Right renal cortex interstitium (tissue), 3 donors: ENCODE measurements around the gene SPON2. TPM values are rescaled to one million over a fixed set of nuclear protein-coding genes. Genes with fewer than 3 reads are reported as not detected.

Experiments
- DNase-seq, 3 donors: peaks; one replicate each; pipeline ENCODE4 v3.0.0-alpha.2; 2013; ENCODE audit warnings: low read depth in 3 of 3, low spot score in 2 of 3
- polyA plus RNA-seq, 3 donors: library from polyadenylated mRNA; unstranded; fragments of 120-200 nt; gene quantifications; one replicate each; pipeline ENCODE4 v1.2.1, GENCODE V29; 2013; ENCODE audit not compliant: insufficient read length in 3 of 3

The SPON2 gene
- polyA plus RNA-seq, result 1 to 10 TPM; 5.8 to 8.1 (median 6.9) TPM

DNA sequence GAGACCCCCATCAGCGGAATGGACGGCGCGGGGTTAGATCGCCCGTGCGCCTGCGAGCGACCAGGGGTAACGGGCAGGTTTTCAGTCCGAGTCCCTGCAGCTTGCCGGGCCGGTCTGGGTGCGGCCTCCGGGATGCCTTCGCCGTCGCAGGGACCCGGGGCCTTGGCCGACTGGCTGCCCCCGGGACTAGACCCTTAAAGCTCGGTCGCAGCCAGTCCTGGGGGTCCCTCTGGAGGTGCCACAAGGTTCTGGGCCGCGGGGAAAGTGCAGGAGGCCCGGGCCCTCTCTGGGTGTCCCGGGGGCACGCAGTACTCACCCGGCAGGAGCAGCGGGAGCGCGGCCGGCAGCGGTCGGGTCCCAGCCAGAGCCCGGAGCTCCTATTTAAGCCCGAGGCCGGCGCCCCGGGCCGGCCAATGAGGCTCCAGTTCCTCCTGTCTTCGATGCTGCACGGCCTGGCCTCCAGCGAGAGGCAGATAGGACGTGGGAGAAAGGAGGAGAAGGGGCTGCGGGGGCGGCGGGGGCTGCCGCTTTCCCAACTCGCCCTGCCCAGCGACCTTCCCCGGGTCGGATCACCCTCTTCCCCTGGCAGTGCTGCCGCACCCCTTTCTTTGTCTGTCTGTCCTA lies at the start of gene SPON2:
TSS of gene SPON2 (minus strand) at position 356 of the 624 bp plus-strand sequence.
- DNase-seq, result no peak

DNA sequence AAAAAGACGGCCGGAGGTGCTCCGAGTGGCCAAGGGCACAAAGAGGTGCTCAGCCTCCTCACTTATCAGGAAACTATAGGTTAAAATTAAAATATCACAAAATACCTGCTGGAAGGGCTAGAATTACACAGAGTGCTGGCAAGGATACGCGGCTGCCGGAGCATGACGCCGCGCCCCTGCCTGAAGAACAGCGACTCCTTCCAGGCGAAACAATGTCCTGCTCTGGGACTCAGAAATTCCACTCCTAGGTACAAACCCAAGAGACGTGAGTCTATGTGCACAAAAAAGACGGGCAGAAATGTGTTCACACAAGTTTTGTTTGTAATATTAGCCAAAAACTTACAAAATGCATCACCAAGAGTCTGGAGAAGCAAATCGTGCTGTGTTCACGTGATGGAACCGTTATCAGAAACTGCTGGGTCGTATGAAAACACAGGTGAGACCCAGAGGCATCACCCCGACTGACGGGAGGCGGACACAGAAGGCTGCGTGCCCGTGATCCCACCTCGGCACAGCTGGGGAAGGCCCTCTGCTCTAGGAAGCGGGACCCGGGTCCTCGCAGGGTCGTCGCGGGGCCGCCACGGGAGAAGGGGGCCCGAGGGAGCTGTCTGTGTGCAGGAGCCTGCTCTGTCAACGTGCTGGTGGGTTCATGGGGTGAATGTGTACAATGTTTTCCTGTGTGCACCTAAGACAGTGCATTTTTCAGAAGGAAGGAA lies 48.9 kb upstream of the SPON2 start:
- no peak for DNase-seq

DNA sequence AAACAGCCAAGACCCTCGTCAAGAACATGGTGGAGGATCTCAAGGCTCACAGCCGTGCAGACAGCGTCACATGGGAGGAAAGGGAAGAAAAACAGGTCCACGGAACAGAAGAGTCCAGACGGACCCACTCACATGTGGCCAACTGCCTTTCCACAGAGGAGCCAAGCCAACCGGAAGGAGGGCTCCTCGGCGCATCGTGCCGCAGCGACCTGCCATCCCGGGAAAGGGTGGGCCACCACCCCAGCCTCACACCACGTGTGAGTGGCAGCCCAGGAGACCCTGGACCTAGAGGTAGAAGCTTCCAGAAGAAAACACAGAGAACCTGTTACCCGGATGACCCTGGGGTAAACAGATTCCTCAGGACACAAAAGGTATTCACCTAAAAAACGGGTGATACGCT lies 48.2 kb upstream of the SPON2 start:
- DNase-seq, result no peak

DNA sequence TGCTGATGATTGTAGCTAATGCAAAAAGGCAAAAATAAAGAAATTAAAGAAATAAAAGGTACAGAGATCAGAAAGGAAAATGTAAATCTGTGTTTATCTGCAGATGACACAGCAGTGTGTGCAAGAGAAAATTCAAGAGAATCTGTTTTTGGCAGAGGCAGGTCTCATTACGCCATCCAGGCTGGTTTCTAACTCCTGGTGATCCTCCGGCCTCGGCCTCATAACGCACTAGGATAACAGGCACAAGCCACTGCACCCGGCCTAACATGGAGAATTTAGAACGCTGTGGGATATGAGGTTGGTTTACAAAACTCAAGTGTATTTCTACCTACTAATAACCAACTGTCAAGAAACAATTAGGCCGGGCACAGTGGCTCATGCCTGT lies 47.2 kb upstream of the SPON2 start:
- no peak for DNase-seq

DNA sequence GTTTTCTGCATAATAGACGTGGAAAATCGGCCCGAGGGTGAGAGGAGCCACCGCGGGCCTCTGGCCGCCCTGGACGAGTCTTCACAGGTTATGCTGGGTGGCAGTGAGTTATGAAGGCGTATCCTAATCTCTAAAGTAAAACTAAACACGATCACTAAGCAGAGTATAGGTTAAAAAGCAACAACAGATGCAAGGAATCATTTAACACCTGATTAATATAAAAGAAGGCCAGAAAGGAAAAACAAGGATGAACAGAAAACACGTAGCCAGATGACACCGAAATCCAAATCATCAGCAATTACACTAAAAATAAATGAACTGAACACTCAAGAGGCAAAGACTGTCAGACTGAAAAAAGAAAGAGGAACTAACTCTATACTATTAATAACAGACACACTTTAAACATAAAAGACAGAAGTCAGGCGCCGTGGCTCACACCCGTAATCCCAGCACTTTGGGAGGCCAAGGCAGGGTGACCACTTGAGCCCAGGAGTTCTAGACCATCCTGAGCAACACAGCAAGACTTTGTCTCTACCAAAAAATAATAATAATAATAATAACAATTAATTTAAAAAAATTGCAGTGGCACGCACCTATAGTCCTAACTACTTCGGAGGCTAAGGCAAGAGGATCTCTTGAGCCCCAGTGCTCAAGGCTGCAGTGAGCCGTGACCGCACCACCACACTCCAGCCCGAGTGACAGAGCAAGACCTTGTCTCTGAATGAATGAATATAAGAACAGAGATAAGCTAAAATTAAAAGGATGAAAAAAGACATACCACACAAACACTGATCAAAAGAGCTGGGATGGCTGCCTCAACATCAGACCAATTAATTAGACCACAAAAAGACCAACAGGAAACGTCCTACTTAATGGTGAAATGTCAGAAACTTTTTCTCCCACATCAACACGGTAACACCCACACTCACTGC lies 46.5 kb upstream of the SPON2 start:
- no peak for DNase-seq

DNA sequence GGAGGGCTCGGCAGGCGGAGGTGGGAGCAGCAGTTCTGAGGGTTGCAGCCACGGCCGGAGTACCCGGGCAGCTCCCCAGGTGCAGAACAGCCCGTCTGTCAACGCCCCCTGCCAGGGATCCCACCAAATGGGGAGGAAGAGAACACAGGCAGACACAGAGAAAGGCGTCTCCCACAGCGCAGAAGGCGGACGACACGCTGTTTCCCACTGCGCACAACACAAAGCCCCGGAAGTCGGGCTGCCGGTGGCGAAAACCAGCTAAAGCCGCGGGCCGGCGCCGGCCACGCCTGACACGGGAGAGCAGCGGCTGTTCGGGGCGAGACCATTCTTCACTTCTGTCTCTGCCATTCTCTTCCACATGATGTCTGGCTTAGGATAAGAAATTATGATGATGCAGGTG lies 45.0 kb upstream of the SPON2 start:
- DNase-seq, result no peak

DNA sequence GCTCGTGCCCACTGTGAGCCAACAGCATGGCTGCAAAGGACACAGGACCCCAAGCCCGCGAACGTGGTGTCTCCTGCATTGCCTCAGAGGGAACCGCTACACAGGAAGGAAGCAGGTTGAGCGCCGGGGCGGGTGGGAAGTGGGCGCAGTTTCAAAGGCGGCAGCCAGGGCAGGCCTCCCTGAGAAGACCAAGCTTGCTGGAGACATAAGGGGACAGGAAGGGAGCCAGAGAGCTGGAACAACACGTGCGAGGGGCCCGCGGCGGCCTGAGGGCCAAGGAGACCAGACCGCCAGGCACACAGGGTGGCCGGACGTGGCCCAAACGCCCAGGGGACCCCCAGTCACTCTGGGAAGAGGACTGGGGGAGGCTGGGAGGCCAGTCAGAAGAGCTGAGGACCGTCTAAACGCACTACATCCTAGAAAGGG lies 44.5 kb upstream of the SPON2 start:
- no peak for DNase-seq

DNA sequence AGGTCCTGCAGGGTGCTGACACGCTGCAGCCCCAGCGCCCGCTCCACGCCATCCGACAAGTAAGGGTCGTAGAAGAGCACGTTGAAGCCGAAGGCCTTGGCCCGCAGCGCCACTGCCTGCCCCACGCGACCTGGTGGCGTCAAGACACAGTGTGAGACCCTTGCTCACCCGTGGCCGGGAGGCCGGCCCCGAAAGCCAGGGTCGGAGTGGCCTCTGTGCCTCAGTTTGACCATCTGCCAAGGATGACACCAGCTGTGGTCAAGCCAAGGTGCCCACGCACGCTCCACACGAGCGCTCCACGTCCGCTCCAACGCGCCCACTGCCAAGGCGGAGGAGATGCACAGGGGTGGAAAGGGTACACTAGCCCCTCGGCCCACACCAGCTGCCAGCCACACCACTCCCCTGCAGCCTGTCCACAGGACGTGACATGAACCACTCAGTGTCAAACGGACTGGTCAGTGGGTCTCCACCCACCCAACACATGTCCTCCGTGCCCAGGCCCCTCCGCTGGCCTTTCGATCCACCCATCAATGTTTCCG lies 43.8 kb upstream of the SPON2 start:
- no peak for DNase-seq

DNA sequence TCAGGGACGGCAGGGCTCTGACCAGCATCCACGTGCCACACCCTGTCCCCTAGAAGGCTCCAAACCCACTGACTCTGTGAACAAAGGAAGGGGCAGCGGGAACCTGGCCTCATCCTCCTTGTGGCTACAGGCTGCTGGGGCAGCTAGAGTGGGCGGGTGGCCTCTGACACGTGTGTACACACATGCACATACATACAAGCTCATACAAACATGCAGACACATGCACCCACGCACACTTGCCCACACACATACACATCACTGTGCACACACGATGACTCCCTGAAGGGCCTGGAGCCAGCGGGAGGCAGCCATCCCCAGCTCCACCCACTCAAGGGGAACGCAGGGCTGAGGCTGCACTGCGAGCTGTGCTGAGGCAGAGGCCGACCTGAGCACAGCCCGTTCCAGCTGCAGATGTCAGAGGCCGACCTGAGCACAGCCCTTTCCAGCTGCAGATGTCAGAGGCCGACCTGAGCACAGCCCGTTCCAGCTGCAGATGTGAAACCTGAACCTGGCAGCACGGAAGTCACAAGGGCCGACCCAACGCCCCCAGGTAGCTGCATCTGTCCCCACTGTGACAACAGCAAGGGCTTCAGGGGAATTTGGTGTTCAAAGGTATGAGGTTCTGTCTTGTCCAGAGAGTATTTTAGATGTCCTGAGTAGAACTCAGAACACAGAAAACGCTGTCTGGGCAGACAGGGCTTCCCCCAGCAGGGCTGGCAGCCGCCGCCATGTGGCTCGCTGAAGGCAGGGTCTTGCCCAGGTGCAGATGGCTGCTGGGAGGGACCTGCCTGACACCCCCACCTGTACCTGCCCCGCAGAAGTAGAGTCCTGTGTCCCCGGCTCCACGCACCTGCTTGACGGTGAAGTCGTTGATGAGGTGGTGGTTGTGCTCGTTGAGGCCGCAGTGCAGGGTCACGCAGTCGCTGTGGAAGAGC lies 43.0 kb upstream of the SPON2 start:
- DNase-seq, result no peak

DNA sequence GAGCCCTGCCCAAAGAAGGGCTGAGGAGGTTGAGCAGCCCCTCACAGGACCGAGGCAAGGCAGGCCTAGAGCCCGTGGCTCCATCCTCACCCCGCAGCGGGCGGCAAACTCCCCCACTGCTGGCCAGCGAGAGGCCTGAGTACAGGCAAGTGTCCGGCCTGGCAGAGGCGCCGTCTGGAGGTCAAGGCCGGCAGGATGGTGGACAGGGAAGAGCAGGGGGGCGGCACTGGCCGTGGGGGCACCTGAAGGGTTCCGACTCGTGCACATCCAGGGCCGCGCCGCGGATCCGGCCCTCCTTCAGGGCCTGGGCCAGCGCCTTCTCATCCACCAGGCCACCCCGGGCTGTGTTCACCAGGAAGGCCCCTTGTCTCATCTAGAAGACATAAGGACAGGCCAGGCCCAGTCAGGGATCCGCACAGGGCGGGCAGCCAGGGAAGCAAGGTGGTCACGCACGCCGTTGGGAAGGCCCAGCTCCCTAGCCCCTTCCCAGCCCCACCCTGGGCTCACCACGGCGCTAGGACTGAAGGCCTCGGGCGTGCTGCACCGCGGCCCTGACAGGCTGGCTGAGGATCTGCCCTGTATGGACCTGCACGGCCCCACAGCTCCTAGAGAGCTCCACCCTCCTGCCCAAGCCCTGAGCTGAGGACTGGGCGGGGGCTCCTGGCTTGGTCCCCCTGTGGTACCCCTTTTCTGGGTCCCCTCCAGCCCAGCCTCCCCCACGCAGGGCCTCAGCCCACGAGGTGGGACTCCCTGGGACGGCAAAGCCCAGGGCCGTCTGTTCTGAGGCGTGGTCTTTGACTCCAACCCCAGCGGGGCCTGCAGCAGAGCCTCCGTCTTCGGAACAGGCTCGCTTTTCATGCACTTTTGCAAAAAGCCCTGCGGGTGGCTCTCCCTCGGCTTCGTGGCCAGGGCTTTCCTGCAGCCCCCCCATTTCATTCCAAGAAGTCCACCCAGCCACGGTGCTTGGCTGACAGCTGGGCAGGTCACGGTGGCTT lies 42.0 kb upstream of the SPON2 start:
- DNase-seq, result no peak

DNA sequence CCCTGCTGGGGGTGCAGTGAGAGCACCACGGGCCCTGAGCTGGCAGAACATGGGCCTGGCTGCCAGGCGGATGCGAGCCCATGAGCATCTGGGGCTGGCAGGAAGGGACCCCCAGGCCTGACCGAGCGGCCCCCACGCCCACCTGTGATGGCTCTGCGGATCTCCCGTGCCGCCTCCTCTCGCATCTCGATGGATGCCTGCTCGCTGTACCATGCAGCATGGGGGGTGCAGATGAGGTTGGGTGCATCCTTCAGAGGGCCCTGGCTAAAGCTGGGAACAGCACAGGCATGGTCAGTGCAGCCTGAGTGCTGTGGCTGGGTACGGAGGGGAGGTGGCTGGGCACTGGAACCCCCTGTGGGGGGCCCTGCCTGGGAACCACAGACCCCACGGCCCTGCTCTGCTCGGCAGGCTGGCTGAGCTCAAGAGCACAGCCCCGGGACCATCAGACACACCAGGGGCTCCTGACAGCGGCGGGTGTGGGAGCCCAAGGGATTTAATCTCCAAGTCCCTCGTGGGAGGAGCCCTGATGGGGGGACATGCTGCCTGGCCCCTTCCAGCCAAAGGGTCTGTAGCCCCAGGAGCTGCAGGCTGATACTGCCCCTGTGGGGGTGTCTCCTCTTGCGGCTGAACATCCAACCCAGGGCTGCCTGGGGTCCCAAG lies 41.1 kb upstream of the SPON2 start:
- no peak for DNase-seq

DNA sequence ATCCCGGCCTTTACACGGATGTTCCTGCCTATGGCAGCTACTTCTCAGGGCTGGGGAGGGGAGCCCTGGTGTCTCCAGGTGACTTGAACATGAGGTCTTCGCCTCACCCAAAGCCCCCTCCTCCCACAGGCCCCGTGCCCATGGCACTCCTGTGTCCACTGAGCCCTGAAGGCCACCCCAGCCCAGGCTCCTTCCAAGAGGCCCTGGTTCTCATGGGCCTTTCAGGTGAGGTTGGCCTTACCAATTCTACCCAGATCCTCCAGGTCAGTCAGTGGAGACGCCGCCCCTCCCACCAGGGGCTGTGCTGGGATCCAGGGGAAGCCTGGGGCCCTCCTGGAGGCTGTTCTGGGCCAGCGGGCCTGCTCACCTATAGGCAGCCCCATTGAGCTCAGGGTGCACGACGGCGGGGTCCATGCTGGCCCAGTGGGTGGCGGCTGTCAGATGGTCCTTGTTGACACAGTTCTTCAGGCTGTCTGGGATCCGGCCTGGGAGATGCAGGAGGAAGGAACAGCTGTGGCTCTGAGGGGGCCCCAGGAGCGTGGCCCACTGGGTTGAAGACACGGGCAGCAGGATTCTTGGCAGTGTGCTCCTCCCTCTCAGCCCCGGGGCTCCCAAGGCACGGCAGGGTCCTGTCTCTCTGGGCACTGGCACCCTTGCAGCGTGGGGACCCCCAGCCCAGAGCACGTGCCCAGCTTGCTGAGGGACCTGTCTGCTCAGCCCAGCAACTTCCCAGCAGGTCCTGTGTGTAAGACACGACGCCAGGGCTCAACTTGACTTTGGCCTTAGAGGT lies 40.4 kb upstream of the SPON2 start:
- no peak for DNase-seq

DNA sequence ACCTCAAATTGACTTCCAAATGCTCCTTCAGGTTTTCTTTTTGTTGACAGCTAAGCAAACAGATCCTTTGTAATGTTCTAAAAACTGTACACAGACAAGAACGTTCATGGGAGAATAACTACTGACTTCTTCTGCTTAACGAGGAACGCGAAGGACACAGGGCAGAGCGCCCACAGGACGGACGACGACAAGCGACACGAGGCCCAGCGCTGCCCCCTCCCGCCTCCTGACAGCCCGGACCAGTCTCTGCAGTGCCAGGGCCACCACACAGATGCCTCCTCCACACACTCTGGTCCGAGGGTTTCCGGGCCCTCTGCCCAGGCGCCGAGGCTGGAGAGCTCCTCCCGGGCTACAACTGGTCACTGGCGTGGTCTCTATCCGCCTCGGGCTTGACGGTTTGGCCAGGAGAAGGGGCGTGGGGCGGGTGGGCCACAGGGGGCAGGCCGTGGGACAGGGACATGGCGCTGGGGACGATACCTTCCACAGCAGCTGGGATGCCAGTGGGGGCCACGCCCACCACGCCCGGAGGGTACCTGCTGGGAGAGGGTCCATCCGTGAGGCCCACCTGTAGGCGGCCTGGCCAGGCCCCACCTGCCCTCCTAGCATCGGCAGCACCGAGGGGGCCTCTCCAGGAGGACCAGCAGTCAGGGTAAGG lies 39.6 kb upstream of the SPON2 start:
- no peak for DNase-seq

DNA sequence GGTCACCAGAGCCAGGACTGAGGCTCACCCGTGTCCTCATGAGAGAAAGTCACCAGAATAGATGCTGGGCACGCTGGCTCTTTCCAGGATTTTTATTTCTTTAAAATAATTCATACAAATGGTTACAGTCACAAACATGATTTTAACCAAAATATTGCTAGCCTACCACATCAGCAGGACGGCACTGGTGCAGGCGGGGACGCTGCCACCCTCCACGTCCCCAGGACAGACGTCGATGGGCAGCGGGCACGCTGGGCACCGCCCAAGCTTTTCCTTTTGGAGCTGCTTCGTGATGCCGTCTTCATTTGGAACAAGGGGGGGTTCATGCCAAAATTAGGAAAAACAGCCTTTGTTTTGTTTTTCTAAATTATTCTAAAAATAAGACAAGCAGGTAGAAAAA lies 39.0 kb upstream of the SPON2 start:
- no peak for DNase-seq

DNA sequence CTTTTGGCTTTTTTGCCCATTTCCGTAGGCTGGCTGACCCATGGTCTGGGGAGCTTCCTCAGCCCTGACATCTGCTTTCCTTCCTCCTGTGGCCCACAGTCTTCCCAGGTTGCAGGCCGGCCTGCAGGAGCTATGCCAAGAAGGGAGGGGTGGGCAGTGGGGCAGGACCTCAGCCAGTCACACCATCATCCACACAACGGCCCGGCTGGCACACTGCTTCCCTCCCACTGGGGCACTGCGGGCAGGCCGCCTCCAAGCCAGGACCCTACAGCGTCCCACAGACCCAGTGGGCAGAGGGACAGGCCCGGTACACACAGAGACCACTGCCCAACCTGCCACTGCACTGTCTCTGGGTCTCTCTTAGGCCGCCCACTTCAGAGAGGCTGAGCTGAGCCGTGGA lies 38.6 kb upstream of the SPON2 start:
- DNase-seq, result no peak

DNA sequence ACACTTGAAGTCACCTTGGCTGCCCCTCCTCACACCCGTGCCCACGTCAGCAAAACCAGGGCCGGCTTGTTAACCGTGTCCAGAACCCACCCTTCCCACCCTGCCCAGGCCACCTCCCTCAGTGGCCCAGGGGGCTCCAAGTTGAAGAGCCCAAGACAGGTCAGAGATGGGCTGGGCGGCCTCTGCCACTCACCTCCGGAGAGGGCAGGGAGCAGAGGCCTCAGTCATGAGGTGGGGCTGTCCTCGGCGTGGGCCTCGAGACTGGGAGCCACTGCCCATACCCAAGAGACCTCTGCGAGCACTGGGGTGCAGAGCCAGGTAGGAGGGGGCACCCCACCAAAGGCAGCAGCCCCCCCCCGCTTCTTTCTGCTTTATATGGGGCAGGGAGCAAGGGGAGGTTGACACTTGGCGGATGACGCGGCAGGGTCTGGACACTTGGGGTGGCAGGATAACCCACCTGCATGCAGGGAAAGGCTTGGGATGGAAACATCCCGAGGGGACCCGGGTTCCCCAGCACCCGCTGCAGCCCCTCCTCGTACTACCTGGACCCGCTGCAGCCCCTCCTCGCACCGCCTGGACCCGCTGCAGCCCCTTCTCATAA lies 38.0 kb upstream of the SPON2 start:
- DNase-seq, result no peak

DNA sequence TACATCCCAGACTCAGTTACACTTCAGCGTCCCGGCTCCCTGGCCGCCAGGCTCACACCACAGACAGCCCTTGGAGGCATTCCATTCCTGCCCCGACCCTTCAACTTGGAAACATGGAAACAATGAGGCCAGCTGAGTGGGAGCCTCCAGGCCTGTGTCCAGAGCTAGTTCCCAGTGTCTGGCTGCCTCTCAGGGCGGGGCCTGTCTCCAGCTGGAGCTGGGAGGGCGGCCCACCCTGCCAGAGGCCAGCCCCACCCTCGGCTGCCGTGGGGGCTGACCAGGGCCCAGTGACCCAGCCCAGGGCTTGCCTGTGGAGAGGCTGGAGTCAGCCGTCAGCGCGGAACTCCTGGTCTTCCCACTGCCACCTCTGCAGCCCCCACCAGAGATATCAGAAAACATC lies 37.4 kb upstream of the SPON2 start:
- no peak for DNase-seq
